Measurements from ENCODE around the gene GPBP1.

DNA sequence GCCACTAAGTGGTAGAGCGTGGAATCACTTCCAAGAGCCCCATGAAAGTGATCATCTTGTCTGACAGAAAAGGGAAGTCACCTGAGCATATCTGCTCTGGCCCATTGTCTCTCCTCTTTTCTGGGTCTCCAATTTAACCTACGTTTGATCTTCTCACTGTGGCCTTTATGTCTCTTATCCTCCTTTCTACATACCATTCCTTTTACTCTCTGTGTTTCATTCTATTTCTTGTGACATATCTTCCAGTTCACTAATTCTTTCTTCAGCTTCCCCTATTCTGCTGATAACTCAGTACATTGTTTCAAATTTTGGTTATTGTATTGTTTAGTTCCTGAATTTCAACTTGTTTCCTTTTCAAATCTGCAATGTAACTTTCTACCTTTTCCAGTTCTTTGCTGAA lies 132.5 kb downstream of the GPBP1 start:
- no peak for TF ChIP-seq POLR2AphosphoS5 (IDR thresholded peaks at IDR 0.05; ENCODE audit: low read depth, low read length)
- no peak for TF ChIP-seq POLR2A (IDR thresholded peaks at IDR 0.05; ENCODE audit: low read depth, low read length)
